HepG2 (cell line): ENCODE results near the gene MACROH2A1. TPM values are rescaled to one million over a fixed set of nuclear protein-coding genes. Genes with fewer than 3 reads are reported as not detected.

ENCODE experiments used
- FOXK1 ChIP-seq: sonication (generic); formaldehyde crosslinking; IDR thresholded peaks from 2 replicates; pipeline ENCODE4 v1.4.0; 2020; ENCODE audit warnings: low read depth, missing genetic modification reagents, borderline replicate concordance
- FOXP4 ChIP-seq: sonication (generic); formaldehyde crosslinking; IDR thresholded peaks from 2 replicates; pipeline ENCODE4 v1.4.0; 2020; ENCODE audit warnings: missing genetic modification reagents
- ISX ChIP-seq: sonication (generic); formaldehyde crosslinking; conservative IDR thresholded peaks from 2 replicates; pipeline ENCODE4 v1.5.0; 2020; ENCODE audit warnings: missing genetic modification reagents
- MEF2D ChIP-seq: sonication (generic); formaldehyde crosslinking; IDR thresholded peaks from 2 replicates; pipeline ENCODE4 v1.5.1; 2020; ENCODE audit warnings: mild to moderate bottlenecking, missing genetic modification reagents
- RCOR2 ChIP-seq: IDR thresholded peaks from 2 replicates; pipeline ENCODE4 v1.6.1; 2016; ENCODE audit warnings: missing biosample characterization, missing genetic modification reagents
- RERE ChIP-seq: IDR thresholded peaks from 2 replicates; pipeline ENCODE4 v1.6.1; 2016; ENCODE audit warnings: low read depth, missing genetic modification reagents, missing compliant biosample characterization
- SALL1 ChIP-seq: sonication (generic); formaldehyde crosslinking; IDR thresholded peaks from 2 replicates; pipeline ENCODE4 v1.8.0; 2022; ENCODE audit warnings: mild to moderate bottlenecking, missing genetic modification reagents
- SIX4 ChIP-seq: sonication (generic); formaldehyde crosslinking; IDR thresholded peaks from 2 replicates; pipeline ENCODE4 v1.4.0; 2020; ENCODE audit warnings: missing genetic modification reagents
- TCF7 ChIP-seq: sonication (generic); IDR thresholded peaks from 2 replicates; pipeline ENCODE4 v1.6.1; 2016; ENCODE audit warnings: antibody characterized with exemption, low read depth
- TEAD3 ChIP-seq: optimal IDR thresholded peaks from 2 replicates; pipeline ENCODE3; 2016; ENCODE audit warnings: borderline replicate concordance
- TFDP2 ChIP-seq: sonication (generic); formaldehyde crosslinking; IDR thresholded peaks from 2 replicates; pipeline ENCODE4 v1.4.0; 2020; ENCODE audit warnings: missing genetic modification reagents
- ZBTB46 ChIP-seq: sonication (generic); formaldehyde crosslinking; IDR thresholded peaks from 2 replicates; pipeline ENCODE4 v1.4.0; 2020; ENCODE audit warnings: mild to moderate bottlenecking, missing genetic modification reagents, borderline replicate concordance
- ZNF17 ChIP-seq: sonication (generic); formaldehyde crosslinking; IDR thresholded peaks from 2 replicates; pipeline ENCODE4 v1.5.0; 2020; ENCODE audit warnings: mild to moderate bottlenecking, missing genetic modification reagents
- ZNF770 ChIP-seq: sonication (generic); formaldehyde crosslinking; IDR thresholded peaks from 2 replicates; pipeline ENCODE4 v1.5.0; 2020; ENCODE audit warnings: mild to moderate bottlenecking, missing genetic modification reagents
- ZNF790 ChIP-seq: sonication (generic); formaldehyde crosslinking; IDR thresholded peaks from 2 replicates; pipeline ENCODE4 v1.8.0; 2022; ENCODE audit warnings: missing genetic modification reagents, mild to moderate bottlenecking, borderline replicate concordance
- polyA plus RNA-seq, 8 experiments: library from polyadenylated mRNA; depleted of rRNA in 3 of 8; stranded (reverse) in 7 of 8; unstranded in 1 of 8; fragments of >200 nt; fragmentation: Illumina TruSeq in 4 of 8; extraction: Trizol in 4 of 8; gene quantifications; 2 replicates each; pipeline versions ENCODE4 v1.2.1 to v1.2.3, GENCODE V29; 2011 to 2016; ENCODE audit warnings: low read depth in 4 of 8, missing spikeins in 1 of 8, mixed read lengths in 1 of 8; ENCODE audit not compliant: insufficient read depth in 1 of 8
- total RNA-seq, 5 experiments: library from RNA; depleted of rRNA; stranded (reverse); fragments of >200 nt; fragmentation: Illumina TruSeq; extraction: Trizol; gene quantifications; 2 replicates each; pipeline ENCODE4 v1.2.3, GENCODE V29; 2016; ENCODE audit warnings: low read depth in 1 of 5

The MACROH2A1 gene
- total and polyA plus RNA-seq, 2 of the 13 experiments (the other 11 are each of a cell fraction or from before 2014, with no cell fraction given): 69.1 to 158 TPM

- peak; percentile 55; the same call in 1 of the 2 replicates for TF ChIP-seq RERE (CRISPR knock-in tag)
- peak; percentile 87; the same call in 1 of the 2 replicates for TF ChIP-seq RCOR2 (CRISPR knock-in tag)
- TF ChIP-seq TFDP2 (CRISPR knock-in tag): 0 out of 2 replicates have a peak, but pooled peaks have one; percentile 29
- TF ChIP-seq ZNF17: no peak
- TF ChIP-seq FOXP4 (CRISPR knock-in tag): peak; percentile 76
- 0 out of 2 replicates have a peak, but pooled peaks have one; percentile 30 for TF ChIP-seq SIX4 (CRISPR knock-in tag)
- no peak for TF ChIP-seq ZNF790 (CRISPR knock-in tag)
- TF ChIP-seq ISX (CRISPR knock-in tag): no peak
- peak; percentile 54; the same call in 1 of the 2 replicates for TF ChIP-seq SALL1 (CRISPR knock-in tag)
- 0 out of 2 replicates have a peak, but pooled peaks have one; percentile 38 for TF ChIP-seq ZNF770 (CRISPR knock-in tag)
- TF ChIP-seq MEF2D: peak; percentile 59; the same call in 1 of the 2 replicates
- TF ChIP-seq TCF7: peak; percentile 60; the same call in 1 of the 2 replicates
- TF ChIP-seq TEAD3 (CRISPR knock-in tag): peak; percentile 79
- TF ChIP-seq FOXK1 (CRISPR knock-in tag): no peak
- TF ChIP-seq ZBTB46 (CRISPR knock-in tag): no peak
Measured at GRCh38 chr5:135304352-135305221, 94.4 kb downstream of the MACROH2A1 start (continued).
